ENCODE data around the gene SLC39A11.

DNA sequence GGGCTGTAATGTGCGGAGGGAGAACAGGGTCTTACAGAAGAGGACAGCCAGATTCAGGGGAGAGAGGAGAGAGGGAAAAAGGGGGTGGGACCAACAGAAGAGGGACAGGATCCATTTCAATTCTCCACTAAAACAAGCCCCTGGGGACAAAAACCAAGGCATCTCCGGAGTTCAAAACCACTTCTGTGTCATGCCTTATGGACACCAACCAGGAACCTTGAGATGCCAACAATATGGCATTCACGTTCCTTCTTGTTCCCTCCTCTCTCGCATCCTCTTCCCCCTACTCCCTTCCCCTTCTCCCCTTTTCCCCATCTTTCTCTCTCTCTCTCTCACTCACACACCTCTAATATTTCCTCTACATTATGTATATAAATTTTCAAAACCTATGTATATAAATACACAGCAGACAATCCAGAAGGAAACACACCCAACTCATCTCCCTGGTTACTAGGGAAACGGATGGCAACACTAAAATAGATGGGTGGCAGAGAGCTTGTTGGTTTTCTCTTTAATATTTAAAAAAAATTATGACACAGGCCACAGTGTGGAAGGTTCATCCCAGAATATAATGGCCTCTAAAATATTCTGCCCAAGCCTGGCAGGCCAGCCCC, 123.1 kb downstream of the SLC39A11 start:
- TF ChIP-seq, protein P1, sequence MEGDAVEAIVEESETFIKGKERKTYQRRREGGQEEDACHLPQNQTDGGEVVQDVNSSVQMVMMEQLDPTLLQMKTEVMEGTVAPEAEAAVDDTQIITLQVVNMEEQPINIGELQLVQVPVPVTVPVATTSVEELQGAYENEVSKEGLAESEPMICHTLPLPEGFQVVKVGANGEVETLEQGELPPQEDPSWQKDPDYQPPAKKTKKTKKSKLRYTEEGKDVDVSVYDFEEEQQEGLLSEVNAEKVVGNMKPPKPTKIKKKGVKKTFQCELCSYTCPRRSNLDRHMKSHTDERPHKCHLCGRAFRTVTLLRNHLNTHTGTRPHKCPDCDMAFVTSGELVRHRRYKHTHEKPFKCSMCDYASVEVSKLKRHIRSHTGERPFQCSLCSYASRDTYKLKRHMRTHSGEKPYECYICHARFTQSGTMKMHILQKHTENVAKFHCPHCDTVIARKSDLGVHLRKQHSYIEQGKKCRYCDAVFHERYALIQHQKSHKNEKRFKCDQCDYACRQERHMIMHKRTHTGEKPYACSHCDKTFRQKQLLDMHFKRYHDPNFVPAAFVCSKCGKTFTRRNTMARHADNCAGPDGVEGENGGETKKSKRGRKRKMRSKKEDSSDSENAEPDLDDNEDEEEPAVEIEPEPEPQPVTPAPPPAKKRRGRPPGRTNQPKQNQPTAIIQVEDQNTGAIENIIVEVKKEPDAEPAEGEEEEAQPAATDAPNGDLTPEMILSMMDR (conservative IDR thresholded peaks at IDR 0.05; ENCODE audit: low read depth, low read length): no peak
- no peak for TF ChIP-seq EZH2 (IDR thresholded peaks at IDR 0.05; ENCODE audit: borderline replicate concordance, low read depth, low read length, poor library complexity, severe bottlenecking)
